ENCODE results near the gene DNAJC11. TPM values are rescaled to one million over a fixed set of nuclear protein-coding genes. Genes with fewer than 3 reads are reported as not detected.
"Not testable (repeated sequence)": the region's sequence is repeated elsewhere in the genome, so short reads cannot be mapped to it uniquely, and the experiment has no call there.

DNAJC11 gene
- total RNA-seq, 2 experiments from 2014 or later: 43.0 to 52.1 TPM

DNA sequence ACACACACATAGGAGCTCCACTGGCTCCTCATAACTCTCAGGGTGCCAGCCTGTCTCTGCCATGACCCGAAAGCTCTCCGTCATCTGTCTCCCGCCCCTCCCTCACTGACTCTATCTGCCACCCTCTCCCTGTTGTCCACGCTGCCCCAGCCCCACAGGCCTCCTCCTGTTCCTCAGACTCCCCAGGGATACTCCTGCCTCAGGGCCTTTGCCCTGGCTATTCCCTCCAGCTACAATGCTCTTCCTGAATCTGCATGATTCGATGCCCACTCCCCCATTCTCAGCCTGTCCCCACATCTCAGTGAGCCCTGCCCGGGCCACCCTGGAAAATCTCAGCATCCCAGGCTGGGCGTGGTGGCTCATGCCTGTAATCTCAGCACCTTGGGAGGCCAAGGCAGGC is 24.6 kb upstream of the DNAJC11 start:
- POLR2A ChIA-PET: no interaction called here

DNA sequence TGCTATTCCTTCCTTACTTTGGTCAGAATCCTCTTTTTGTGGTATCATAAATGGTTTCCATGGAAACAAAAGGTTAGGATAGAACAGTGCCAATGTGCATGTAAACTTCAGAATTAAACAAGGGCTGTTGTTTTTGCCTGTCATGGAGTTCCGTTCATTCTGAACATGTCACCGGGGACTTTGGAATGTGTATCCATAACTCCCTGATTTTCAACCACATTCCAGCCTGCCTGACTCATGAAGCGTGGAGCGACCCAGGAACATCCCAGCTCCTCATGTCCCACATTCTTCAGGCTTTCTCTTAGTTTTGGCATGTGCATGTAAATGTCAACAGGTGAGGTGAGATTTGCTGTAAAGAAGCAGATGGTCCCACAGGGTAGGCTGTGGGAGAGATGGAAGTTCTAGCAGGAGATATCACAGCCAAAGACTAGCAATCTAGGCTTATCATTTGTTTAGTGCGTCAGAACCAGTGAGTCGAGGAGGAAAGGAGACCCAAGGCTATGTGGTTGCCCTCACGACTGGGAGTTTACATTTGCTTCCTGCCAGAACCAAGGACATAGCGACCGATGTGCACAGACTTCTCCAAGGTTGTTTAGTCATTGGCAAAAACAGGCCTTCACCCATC is 23.0 kb upstream of the DNAJC11 start:
- no peak for DNase-seq
- Mint-ChIP-seq H3K27ac (no peak overlapping the region), H3K4me1 (no peaks in the 10 kb centered on the region), H3K4me3 (no peak overlapping the region), H3K9me3 (no peaks in the 10 kb centered on the region), H3K36me3 (ENCODE audit: low read depth) (no peaks in the 10 kb centered on the region), H3K27me3 (no peaks in the 10 kb centered on the region)
- POLR2A ChIA-PET: interaction anchor here (0.6 kb wide), 1 partner anchor 484 kb away, joined by 4 read pairs; no protein-coding TSS in a partner anchor
- CTCF ChIA-PET: no interaction called here

More for the DNA sequence above, 24.6 kb upstream of the DNAJC11 start:
- H3K9me3 Mint-ChIP-seq: no peaks in the 10 kb centered on the region
- CTCF ChIA-PET: interaction anchor here (0.9 to 1.1 kb wide), 2 partner anchors 15 to 32 kb away, joined by 3 to 6 read pairs; no protein-coding TSS in a partner anchor
- peaks cover 7% of the 10 kb centered on the region for H3K27me3 Mint-ChIP-seq
- H3K36me3 Mint-ChIP-seq (ENCODE audit: low read depth): no peaks in the 10 kb centered on the region
- DNase-seq: no peak
- H3K27ac Mint-ChIP-seq: no peak overlapping the region
- H3K4me1 Mint-ChIP-seq: no peaks in the 10 kb centered on the region
- no peak overlapping the region for H3K4me3 Mint-ChIP-seq

DNA sequence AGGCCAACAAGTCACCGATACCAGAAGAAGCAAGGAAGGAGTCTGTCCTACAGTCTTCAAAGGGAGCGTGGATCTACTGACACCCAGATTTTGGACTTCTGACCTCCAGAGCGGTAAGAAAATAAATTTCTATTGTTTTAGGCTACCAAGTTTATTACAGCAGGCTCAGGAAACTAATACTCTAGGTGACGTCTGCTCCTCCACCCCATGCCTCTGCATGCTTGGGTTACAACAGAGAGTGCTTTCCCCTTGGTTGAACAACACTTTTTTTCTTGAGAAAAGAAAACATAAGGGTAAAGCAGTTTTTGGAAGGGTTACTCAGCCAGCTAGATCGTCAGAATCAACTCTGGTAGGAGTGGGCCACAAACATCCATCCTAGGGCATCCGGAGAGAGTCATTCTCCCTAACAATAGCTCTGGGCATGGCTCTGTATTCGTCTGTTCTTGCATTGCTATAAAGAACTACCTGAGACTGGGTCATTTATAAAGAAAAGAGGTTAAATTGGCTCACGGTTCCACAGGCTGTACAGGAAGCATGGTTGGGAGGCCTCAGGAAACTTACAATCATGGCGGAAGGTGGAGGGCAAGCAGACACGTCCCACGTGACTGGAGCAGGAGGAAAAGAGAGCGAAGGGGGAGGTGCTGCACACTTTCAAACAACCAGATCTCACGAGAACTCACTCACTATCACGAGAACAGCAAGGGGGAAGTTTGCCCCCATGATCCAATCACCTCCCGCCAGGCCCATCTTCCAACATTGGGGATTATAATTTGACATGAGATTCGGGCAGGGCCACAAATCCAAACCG is 22.2 kb upstream of the DNAJC11 start:
- H3K4me3 Mint-ChIP-seq: no peak overlapping the region
- ChIA-PET CTCF (no interaction called here), POLR2A (interaction anchor here (0.6 kb wide), 1 partner anchor 485 kb away, joined by 4 read pairs; no protein-coding TSS in a partner anchor)
- no peaks in the 10 kb centered on the region for H3K4me1 Mint-ChIP-seq
- H3K27me3 Mint-ChIP-seq: no peaks in the 10 kb centered on the region
- H3K9me3 Mint-ChIP-seq: no peaks in the 10 kb centered on the region
- no peaks in the 10 kb centered on the region for H3K36me3 Mint-ChIP-seq (ENCODE audit: low read depth)
- H3K27ac Mint-ChIP-seq: no peak overlapping the region
- DNase-seq: no peak

DNA sequence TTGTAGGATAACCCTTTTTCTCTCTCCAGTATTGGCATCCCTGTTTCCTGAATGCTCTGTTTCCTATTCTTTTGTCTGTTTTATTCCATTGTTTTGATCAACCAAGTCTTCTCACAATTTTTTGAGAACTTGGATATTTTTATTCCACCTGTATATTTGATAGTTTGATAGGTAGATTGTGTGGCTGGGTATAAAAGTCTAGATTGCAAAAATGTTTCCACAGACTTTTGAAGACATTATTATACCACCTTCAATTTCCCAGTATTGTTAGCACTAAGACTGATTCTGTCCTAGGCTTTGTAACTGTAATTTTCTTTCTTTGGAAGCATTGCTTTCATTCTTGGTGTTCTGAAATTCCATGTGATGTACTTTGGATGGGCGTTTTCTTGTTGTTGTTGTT is 9.6 kb upstream of the DNAJC11 start:
- peaks cover 7% of the 10 kb centered on the region for H3K9me3 Mint-ChIP-seq
- H3K4me3 Mint-ChIP-seq: no peak overlapping the region
- H3K27ac Mint-ChIP-seq: no peak overlapping the region
- DNase-seq: no peak
- POLR2A ChIA-PET: no interaction called here
- H3K4me1 Mint-ChIP-seq: no peaks in the 10 kb centered on the region
- H3K36me3 Mint-ChIP-seq (ENCODE audit: low read depth): no peaks in the 10 kb centered on the region
- peaks cover 18% of the 10 kb centered on the region for H3K27me3 Mint-ChIP-seq
- CTCF ChIA-PET: interaction anchor here (1.0 kb wide), 1 partner anchor 15 kb away, joined by 3 read pairs; no protein-coding TSS in a partner anchor

- H3K4me1 Mint-ChIP-seq: peaks cover 27% of the 10 kb centered on the region
- no peak overlapping the region for H3K27ac Mint-ChIP-seq
- no peaks in the 10 kb centered on the region for H3K36me3 Mint-ChIP-seq (ENCODE audit: low read depth)
- no peaks in the 10 kb centered on the region for H3K9me3 Mint-ChIP-seq
- H3K4me3 Mint-ChIP-seq: no peak overlapping the region
- CTCF ChIA-PET: no interaction called here
- no peak for DNase-seq
- POLR2A ChIA-PET: no interaction called here
- H3K27me3 Mint-ChIP-seq: peaks cover 12% of the 10 kb centered on the region
Observed at GRCh38 chr1:6704746-6705145, 3.1 kb upstream of the DNAJC11 start.

GRCh38 chr1:6703016-6703415 is 1.4 kb upstream of the DNAJC11 start:
- H3K27ac Mint-ChIP-seq: peak overlapping the region; percentile 33
- CTCF ChIA-PET: interaction anchor here (0.6 kb wide), 2 partner anchors 103 to 177 kb away, joined by 5 to 6 read pairs; no protein-coding TSS in a partner anchor
- POLR2A ChIA-PET: no interaction called here

DNA sequence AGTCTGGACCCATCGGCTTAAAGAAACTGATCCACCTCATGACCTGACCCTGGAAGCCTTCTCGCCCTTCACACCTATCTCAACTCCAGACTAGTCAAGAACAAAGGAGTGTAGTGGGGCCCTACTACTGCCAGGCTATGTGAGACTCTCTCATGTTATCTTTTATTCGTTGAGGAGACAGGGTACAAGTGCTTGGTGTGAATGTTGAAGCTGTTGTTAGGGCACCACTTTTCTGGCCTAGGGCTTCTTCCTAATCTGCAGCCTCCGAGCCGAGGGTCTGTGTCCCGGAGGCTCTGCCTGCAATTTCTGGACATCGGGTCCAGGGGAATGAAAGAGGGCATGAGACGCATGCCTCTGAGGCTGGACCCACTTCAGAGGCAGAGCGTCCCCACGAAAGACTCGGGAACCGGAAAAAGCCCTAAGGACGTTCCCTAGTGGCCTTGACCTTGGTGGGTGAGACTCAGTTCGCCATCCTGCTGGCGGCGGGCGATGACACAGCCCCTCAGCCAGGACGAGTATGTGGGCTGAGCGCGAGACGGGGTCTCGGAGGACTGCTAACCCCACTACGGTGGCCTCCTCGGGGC is 671 bp downstream of the DNAJC11 start:
- no peaks in the 10 kb centered on the region for H3K27me3 Mint-ChIP-seq
- ChIA-PET CTCF (interaction anchor here (0.6 to 1.9 kb wide), 22 partner anchors 8 to 348 kb away, joined by 3 to 7 read pairs (median 3); partner anchors contain the start of genes NOL9 and PLEKHG5), POLR2A (interaction anchor here (0.6 kb wide), 2 partner anchors 76 to 1026 kb away, joined by 3 to 5 read pairs; no protein-coding TSS in a partner anchor)
- H3K27ac Mint-ChIP-seq: peak overlapping the region; percentile 87
- H3K36me3 Mint-ChIP-seq (ENCODE audit: low read depth): no peaks in the 10 kb centered on the region
- DNase-seq: no peak
- peaks cover 37% of the 10 kb centered on the region for H3K4me1 Mint-ChIP-seq
- peak overlapping the region; percentile 87 for H3K4me3 Mint-ChIP-seq
- H3K9me3 Mint-ChIP-seq: no peaks in the 10 kb centered on the region

More at GRCh38 chr1:6703016-6703415, 1.4 kb upstream of the DNAJC11 start:
- Mint-ChIP-seq H3K9me3 (no peaks in the 10 kb centered on the region), H3K4me3 (peak overlapping the region; percentile 23), H3K36me3 (ENCODE audit: low read depth) (no peaks in the 10 kb centered on the region), H3K27me3 (peaks cover 10% of the 10 kb centered on the region), H3K4me1 (peaks cover 32% of the 10 kb centered on the region)
- no peak for DNase-seq

DNA sequence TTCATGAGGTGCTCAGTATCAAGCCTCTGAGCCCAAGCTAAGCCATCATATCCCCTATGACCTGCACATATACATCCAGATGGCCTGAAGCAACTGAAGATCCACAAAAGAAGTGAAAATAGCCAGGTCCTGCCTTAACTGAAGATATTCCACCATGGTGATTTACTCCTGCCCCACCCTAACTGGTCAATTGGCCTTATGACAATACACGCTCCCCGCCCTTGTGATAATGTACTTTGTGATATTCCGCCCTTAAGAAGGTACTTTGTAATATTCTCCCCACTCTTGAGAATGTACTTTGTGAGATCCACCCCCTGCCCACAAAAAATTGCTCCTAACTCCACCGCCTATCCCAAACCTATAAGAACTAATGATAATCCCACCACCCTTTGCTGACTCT is 1.7 kb downstream of the DNAJC11 start:
- H3K27me3 Mint-ChIP-seq; H3K36me3 Mint-ChIP-seq (ENCODE audit: low read depth); DNase-seq; POLR2A ChIA-PET; H3K9me3 Mint-ChIP-seq: not testable (repeated sequence)
- H3K4me3 Mint-ChIP-seq: peak overlapping the region; percentile 39
- CTCF ChIA-PET: interaction anchor here (0.8 to 1.9 kb wide), 2 partner anchors 31 to 349 kb away, joined by 3 to 7 read pairs; no protein-coding TSS in a partner anchor
- peak overlapping the region; percentile 87 for H3K27ac Mint-ChIP-seq
- peaks cover 37% of the 10 kb centered on the region for H3K4me1 Mint-ChIP-seq

GRCh38 chr1:6695868-6696267 is 5.7 kb downstream of the DNAJC11 start:
- DNase-seq: no peak
- Mint-ChIP-seq H3K27ac (no peak overlapping the region), H3K4me3 (no peak overlapping the region), H3K9me3 (no peaks in the 10 kb centered on the region), H3K36me3 (ENCODE audit: low read depth) (no peaks in the 10 kb centered on the region), H3K4me1 (peaks cover 24% of the 10 kb centered on the region), H3K27me3 (no peaks in the 10 kb centered on the region)
- CTCF ChIA-PET: no interaction called here
- POLR2A ChIA-PET: no interaction called here

DNA sequence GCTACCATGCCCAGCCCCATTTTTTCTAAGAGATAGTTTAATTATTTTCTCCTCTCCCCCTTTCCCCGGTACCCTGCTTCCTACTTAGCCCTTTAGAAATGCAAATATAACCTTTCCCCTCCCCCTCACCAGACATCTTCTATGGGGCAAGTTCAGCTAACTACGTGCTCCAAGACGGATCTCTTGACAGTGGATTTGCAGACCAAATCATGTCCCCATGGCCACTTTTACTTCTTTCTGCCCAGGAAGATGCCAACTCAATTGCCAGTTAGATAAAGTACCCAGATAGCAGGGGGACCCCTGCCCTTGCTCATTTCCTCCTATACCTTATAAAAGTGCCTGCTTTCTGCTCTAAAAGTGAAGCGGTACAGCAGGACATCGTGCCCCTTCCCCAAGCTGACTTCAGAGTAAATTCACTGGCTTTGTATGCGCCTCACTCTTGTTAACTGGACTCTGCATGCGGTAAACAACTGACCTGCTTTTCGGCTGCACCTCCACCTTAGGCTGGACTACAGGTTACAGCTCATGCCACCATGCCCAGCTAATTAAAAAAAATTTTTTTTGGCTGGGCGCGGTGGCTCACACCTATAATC is 7.4 kb downstream of the DNAJC11 start:
- DNase-seq: no peak
- Mint-ChIP-seq H3K27ac (no peak overlapping the region), H3K4me1 (peaks cover 12% of the 10 kb centered on the region), H3K36me3 (ENCODE audit: low read depth) (no peaks in the 10 kb centered on the region), H3K4me3 (no peak overlapping the region), H3K27me3 (no peaks in the 10 kb centered on the region), H3K9me3 (no peaks in the 10 kb centered on the region)
- POLR2A ChIA-PET: no interaction called here
- CTCF ChIA-PET: interaction anchor here (0.7 to 1.2 kb wide), 2 partner anchors 32 to 208 kb away, joined by 4 to 6 read pairs; no protein-coding TSS in a partner anchor

DNA sequence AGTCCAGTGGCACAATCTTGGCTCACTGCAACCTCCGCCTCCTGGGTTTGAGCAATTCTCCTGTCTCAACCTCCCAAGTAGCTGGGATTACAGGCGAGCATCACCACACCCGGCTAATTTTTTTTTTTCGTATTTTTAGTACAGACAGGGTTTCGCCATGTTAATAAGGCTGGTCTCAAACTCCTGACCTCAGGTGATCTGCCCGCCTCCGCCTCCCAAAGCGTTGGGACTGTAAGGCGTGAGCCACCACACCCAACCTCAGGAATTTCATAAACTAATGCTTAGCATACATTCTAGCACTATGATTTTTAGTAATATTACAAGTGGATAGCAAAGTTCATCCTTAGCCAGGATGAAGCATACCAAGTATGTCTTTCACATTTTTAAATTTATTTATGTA is 8.7 kb downstream of the DNAJC11 start:
- Mint-ChIP-seq H3K4me1 (peaks cover 17% of the 10 kb centered on the region), H3K36me3 (ENCODE audit: low read depth) (no peaks in the 10 kb centered on the region), H3K4me3 (no peak overlapping the region), H3K9me3 (no peaks in the 10 kb centered on the region), H3K27me3 (no peaks in the 10 kb centered on the region), H3K27ac (no peak overlapping the region)
- DNase-seq: no peak
- ChIA-PET POLR2A (no interaction called here), CTCF (interaction anchor here (0.6 kb wide), 1 partner anchor 8 kb away, joined by 3 read pairs; the partner anchor contains the start of gene DNAJC11)

- H3K4me3 Mint-ChIP-seq: no peak overlapping the region
- ChIA-PET POLR2A (no interaction called here), CTCF (no interaction called here)
- H3K4me1 Mint-ChIP-seq: peaks cover 13% of the 10 kb centered on the region
- no peak overlapping the region for H3K27ac Mint-ChIP-seq
- no peaks in the 10 kb centered on the region for H3K9me3 Mint-ChIP-seq
- no peaks in the 10 kb centered on the region for H3K36me3 Mint-ChIP-seq (ENCODE audit: low read depth)
- no peaks in the 10 kb centered on the region for H3K27me3 Mint-ChIP-seq
- no peak for DNase-seq
Observed at GRCh38 chr1:6691507-6691906, 10.1 kb downstream of the DNAJC11 start.
